GM12878 (cell line): ENCODE results near the gene CD164L2. TPM values are rescaled to one million over a fixed set of nuclear protein-coding genes. Genes with fewer than 3 reads are reported as not detected.

Experiments used
- ATF2 ChIP-seq: IDR thresholded peaks from 2 replicates; pipeline ENCODE4 v1.6.1; 2012; ENCODE audit warnings: low read length, inconsistent platforms
- ATF7 ChIP-seq: fragments of 450-650 bp; IDR thresholded peaks from 2 replicates; pipeline ENCODE4 v1.6.1; 2016; ENCODE audit warnings: low read depth, mild to moderate bottlenecking
- FOXK2 ChIP-seq: fragments of 450-650 bp; IDR thresholded peaks from 2 replicates; pipeline ENCODE4 v1.6.1; 2017; ENCODE audit warnings: mild to moderate bottlenecking, moderate library complexity
- HDGF ChIP-seq: fragments of 450-650 bp; IDR thresholded peaks from 2 replicates; pipeline ENCODE4 v1.6.1; 2016; ENCODE audit warnings: antibody characterized with exemption
- IKZF2 ChIP-seq, 2 experiments: fragments of 450-650 bp; IDR thresholded peaks; 2 replicates each; pipeline ENCODE4 v1.6.1; 2017; ENCODE audit warnings: mild to moderate bottlenecking in 2 of 2, moderate library complexity in 2 of 2
- MLLT1 ChIP-seq: fragments of 450-650 bp; IDR thresholded peaks from 2 replicates; pipeline ENCODE4 v1.6.1; 2016; ENCODE audit warnings: mild to moderate bottlenecking
- MTA2 ChIP-seq: fragments of 450-650 bp; IDR thresholded peaks from 2 replicates; pipeline ENCODE4 v1.6.1; 2016; ENCODE audit warnings: low read depth, mild to moderate bottlenecking, moderate library complexity
- MYB ChIP-seq: fragments of 150-350 bp; IDR thresholded peaks from 2 replicates; pipeline ENCODE4 v1.6.1; 2014; ENCODE audit warnings: mild to moderate bottlenecking, low read depth, low read length, borderline replicate concordance
- MYC ChIP-seq: IDR thresholded peaks from 2 replicates; pipeline ENCODE4 v1.6.1; 2011; ENCODE audit warnings: mild to moderate bottlenecking, low read length, moderate library complexity, inconsistent platforms; ENCODE audit not compliant: insufficient read depth, insufficient replicate concordance, insufficient read length, severe bottlenecking
- NR2C2 ChIP-seq: IDR thresholded peaks from 2 replicates; pipeline ENCODE4 v1.6.1; 2011; ENCODE audit warnings: borderline replicate concordance, low read depth; ENCODE audit not compliant: control insufficient read depth, insufficient read length
- POLR2AphosphoS2 ChIP-seq: IDR thresholded peaks from 2 replicates; pipeline ENCODE4 v1.6.1; 2011; ENCODE audit warnings: low read depth, mild to moderate bottlenecking, low read length, improper control_type of control experiment, moderate library complexity
- RUNX3 ChIP-seq: IDR thresholded peaks from 2 replicates; pipeline ENCODE4 v1.6.1; 2012; ENCODE audit warnings: low read length, inconsistent platforms
- SIN3A ChIP-seq: IDR thresholded peaks from 2 replicates; pipeline ENCODE4 v1.6.1; 2012; ENCODE audit warnings: low read depth, low read length, improper control_type of control experiment
- SMC3 ChIP-seq: IDR thresholded peaks from 2 replicates; pipeline ENCODE4 v1.6.1; 2011; ENCODE audit warnings: low read length, improper control_type of control experiment, borderline replicate concordance
- YY1 ChIP-seq: IDR thresholded peaks from 2 replicates; pipeline ENCODE4 v1.6.1; 2011; ENCODE audit warnings: low read depth, mild to moderate bottlenecking, low read length
- ZNF207 ChIP-seq: fragments of 450-650 bp; IDR thresholded peaks from 2 replicates; pipeline ENCODE4 v1.6.1; 2014; ENCODE audit warnings: antibody characterized with exemption, mild to moderate bottlenecking, borderline replicate concordance
- polyA plus RNA-seq, 11 experiments: library from polyadenylated mRNA; depleted of rRNA in 4 of 11; unstranded in 6 of 11; stranded (reverse) in 5 of 11; fragments of >200 nt; fragmentation: Nextera tagmentation in 4 of 11; fragmentation: Illumina TruSeq in 1 of 11; extraction: Ambion mirVana in 4 of 11; extraction: Trizol in 1 of 11; gene quantifications; 1 replicate in 1 of 11; 2 replicates in 10 of 11; pipeline versions ENCODE4 v1.2.1 to v1.2.3, GENCODE V29; 2011 to 2016; ENCODE audit warnings: inconsistent platforms in 2 of 11, missing spikeins in 2 of 11, low read depth in 1 of 11
- total RNA-seq, 4 experiments: library from RNA; depleted of rRNA in 3 of 4; stranded (reverse); fragments of >200 nt in 3 of 4; fragmentation: Illumina TruSeq in 1 of 4; extraction: Trizol in 1 of 4; gene quantifications; 2 replicates each; pipeline versions ENCODE4 v1.2.1 to v1.2.3, GENCODE V29; 2013 to 2021
- TF ChIP-seq, protein P1 (sequence below): fragments of 450-650 bp; IDR thresholded peaks from 2 replicates; pipeline ENCODE4 v1.6.1; 2017; ENCODE audit warnings: mild to moderate bottlenecking, moderate library complexity
- TF ChIP-seq, protein P2 (sequence below): fragments of 450-650 bp; IDR thresholded peaks from 2 replicates; pipeline ENCODE4 v1.6.1; 2017; ENCODE audit warnings: mild to moderate bottlenecking
- TF ChIP-seq, protein P3 (sequence below): fragments of 450-650 bp; IDR thresholded peaks from 2 replicates; pipeline ENCODE4 v1.6.1; 2017; ENCODE audit warnings: borderline replicate concordance

Gene CD164L2
- total and polyA plus RNA-seq, 10 of the 15 experiments (the other 5 are each of a cell fraction or from before 2014, with no cell fraction given) = not detected

- TF ChIP-seq, protein P1, sequence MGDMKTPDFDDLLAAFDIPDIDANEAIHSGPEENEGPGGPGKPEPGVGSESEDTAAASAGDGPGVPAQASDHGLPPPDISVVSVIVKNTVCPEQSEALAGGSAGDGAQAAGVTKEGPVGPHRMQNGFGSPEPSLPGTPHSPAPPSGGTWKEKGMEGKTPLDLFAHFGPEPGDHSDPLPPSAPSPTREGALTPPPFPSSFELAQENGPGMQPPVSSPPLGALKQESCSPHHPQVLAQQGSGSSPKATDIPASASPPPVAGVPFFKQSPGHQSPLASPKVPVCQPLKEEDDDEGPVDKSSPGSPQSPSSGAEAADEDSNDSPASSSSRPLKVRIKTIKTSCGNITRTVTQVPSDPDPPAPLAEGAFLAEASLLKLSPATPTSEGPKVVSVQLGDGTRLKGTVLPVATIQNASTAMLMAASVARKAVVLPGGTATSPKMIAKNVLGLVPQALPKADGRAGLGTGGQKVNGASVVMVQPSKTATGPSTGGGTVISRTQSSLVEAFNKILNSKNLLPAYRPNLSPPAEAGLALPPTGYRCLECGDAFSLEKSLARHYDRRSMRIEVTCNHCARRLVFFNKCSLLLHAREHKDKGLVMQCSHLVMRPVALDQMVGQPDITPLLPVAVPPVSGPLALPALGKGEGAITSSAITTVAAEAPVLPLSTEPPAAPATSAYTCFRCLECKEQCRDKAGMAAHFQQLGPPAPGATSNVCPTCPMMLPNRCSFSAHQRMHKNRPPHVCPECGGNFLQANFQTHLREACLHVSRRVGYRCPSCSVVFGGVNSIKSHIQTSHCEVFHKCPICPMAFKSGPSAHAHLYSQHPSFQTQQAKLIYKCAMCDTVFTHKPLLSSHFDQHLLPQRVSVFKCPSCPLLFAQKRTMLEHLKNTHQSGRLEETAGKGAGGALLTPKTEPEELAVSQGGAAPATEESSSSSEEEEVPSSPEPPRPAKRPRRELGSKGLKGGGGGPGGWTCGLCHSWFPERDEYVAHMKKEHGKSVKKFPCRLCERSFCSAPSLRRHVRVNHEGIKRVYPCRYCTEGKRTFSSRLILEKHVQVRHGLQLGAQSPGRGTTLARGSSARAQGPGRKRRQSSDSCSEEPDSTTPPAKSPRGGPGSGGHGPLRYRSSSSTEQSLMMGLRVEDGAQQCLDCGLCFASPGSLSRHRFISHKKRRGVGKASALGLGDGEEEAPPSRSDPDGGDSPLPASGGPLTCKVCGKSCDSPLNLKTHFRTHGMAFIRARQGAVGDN = 0 out of 2 replicates have a peak, but pooled peaks have one; percentile 37
- TF ChIP-seq POLR2AphosphoS2 = no peak
- TF ChIP-seq MYC = no peak
- TF ChIP-seq ATF7 = peak; percentile 43; the same call in 1 of the 2 replicates
- TF ChIP-seq SIN3A = no peak
- no peak for TF ChIP-seq MYB
- no peak for TF ChIP-seq ATF2
- no peak for TF ChIP-seq NR2C2
- TF ChIP-seq, protein P2, sequence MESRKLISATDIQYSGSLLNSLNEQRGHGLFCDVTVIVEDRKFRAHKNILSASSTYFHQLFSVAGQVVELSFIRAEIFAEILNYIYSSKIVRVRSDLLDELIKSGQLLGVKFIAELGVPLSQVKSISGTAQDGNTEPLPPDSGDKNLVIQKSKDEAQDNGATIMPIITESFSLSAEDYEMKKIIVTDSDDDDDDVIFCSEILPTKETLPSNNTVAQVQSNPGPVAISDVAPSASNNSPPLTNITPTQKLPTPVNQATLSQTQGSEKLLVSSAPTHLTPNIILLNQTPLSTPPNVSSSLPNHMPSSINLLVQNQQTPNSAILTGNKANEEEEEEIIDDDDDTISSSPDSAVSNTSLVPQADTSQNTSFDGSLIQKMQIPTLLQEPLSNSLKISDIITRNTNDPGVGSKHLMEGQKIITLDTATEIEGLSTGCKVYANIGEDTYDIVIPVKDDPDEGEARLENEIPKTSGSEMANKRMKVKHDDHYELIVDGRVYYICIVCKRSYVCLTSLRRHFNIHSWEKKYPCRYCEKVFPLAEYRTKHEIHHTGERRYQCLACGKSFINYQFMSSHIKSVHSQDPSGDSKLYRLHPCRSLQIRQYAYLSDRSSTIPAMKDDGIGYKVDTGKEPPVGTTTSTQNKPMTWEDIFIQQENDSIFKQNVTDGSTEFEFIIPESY = no peak
- TF ChIP-seq FOXK2 = no peak
- peak; percentile 46; the same call in 1 of the 2 replicates for TF ChIP-seq YY1
- TF ChIP-seq SMC3 = no peak
- TF ChIP-seq ZNF207 = no peak
- peak; percentile 61; the same call in 1 of the 2 replicates for TF ChIP-seq MLLT1
- no peak for TF ChIP-seq HDGF
- TF ChIP-seq, protein P3, sequence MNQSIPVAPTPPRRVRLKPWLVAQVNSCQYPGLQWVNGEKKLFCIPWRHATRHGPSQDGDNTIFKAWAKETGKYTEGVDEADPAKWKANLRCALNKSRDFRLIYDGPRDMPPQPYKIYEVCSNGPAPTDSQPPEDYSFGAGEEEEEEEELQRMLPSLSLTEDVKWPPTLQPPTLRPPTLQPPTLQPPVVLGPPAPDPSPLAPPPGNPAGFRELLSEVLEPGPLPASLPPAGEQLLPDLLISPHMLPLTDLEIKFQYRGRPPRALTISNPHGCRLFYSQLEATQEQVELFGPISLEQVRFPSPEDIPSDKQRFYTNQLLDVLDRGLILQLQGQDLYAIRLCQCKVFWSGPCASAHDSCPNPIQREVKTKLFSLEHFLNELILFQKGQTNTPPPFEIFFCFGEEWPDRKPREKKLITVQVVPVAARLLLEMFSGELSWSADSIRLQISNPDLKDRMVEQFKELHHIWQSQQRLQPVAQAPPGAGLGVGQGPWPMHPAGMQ = no peak
- peak; percentile 27; the same call in 1 of the 2 replicates for TF ChIP-seq MTA2
- TF ChIP-seq IKZF2 (IDR thresholded peaks at IDR 0.05) = 0 out of 4 replicates have a peak, but pooled peaks of 1 of the 2 experiments have one; percentile 22
- TF ChIP-seq RUNX3 = no peak
Observed at GRCh38 chr1:27365372-27366112, 17.6 kb downstream of the CD164L2 start (continued).
